A549 (cell line): ENCODE measurements around the gene ABI3BP. TPM values are rescaled to one million over a fixed set of nuclear protein-coding genes. Genes with fewer than 3 reads are reported as not detected.

ENCODE experiments used
- ATAC-seq, 2 experiments: fragments of 200-7000 bp in 1 of 2; fragments of >200 bp in 1 of 2; cut with Nextera tagmentation in 1 of 2; cut with Tn5 transposase in 1 of 2; 3 replicates each; pipeline versions ENCODE4 v1.8.0 to v1.9.1; 2018 to 2020; ENCODE audit warnings: mild to moderate bottlenecking in 1 of 2, moderate library complexity in 1 of 2
- CTCF ChIA-PET: fragments of 300-600 bp; sonication (Branson Sonifier 250); formaldehyde crosslinking; extraction: SDS; loops from one replicate; lab custom pipeline; 2021; ENCODE audit warnings: antibody characterized with exemption, inconsistent platforms; lab: Yijun Ruan, JAX
- POLR2A ChIA-PET: fragments of 350-600 bp; formaldehyde crosslinking; extraction: SDS; loops from one replicate; lab custom pipeline; 2021; ENCODE audit warnings: antibody characterized with exemption, inconsistent platforms; lab: Yijun Ruan, JAX
- DNase-seq, 2 experiments: peaks; one replicate each; pipeline versions ENCODE4 v3.0.0 to v3.0.0-alpha.2; 2011 to 2016; ENCODE audit warnings: low read depth in 1 of 2, low spot score in 1 of 2
- FAIRE-seq: peaks from 2 replicates; lab custom pipeline; 2011; peaks lifted over from hg19 to GRCh38; lab: Jason Lieb, UNC
- H3K27ac ChIP-seq, 2 experiments: fragments of >200 bp; sonication (Bioruptor Twin); formaldehyde crosslinking; 3 replicates each; pipeline ENCODE4 v1.5.1; 2016 to 2017
- H3K4me1 ChIP-seq: fragments of >200 bp; sonication (Bioruptor Twin); formaldehyde crosslinking; 3 replicates; pipeline ENCODE4 v1.6.1; 2016
- H3K4me2 ChIP-seq: fragments of >200 bp; sonication (Bioruptor Twin); formaldehyde crosslinking; 3 replicates; pipeline ENCODE4 v1.6.1; 2016
- H3K4me3 ChIP-seq: fragments of >200 bp; sonication (Bioruptor Twin); formaldehyde crosslinking; 3 replicates; pipeline ENCODE4 v1.5.1; 2016
- H3K9me3 ChIP-seq: fragments of >200 bp; sonication (Bioruptor Twin); formaldehyde crosslinking; 3 replicates; pipeline ENCODE4 v1.6.1; 2016
- CBX8 ChIP-seq: fragments of 200-600 bp; sonication (generic); IDR thresholded peaks from 2 replicates; pipeline ENCODE4 v1.6.1; 2016
- CEBPB ChIP-seq, 2 experiments: fragments of >200 bp in 1 of 2; sonication (Bioruptor Twin) in 1 of 2; formaldehyde crosslinking in 1 of 2; IDR thresholded peaks; 2 replicates each; pipeline ENCODE4 v1.6.1; 2012 to 2016
- CHD2 ChIP-seq: fragments of 150-350 bp; IDR thresholded peaks from 2 replicates; pipeline ENCODE4 v1.6.1; 2014; ENCODE audit warnings: low read length; ENCODE audit not compliant: partially characterized antibody
- EHMT2 ChIP-seq: fragments of 200-600 bp; sonication (generic); IDR thresholded peaks from 2 replicates; pipeline ENCODE4 v1.6.1; 2016; ENCODE audit warnings: antibody characterized with exemption, low read depth, mild to moderate bottlenecking, moderate library complexity
- ELK1 ChIP-seq: fragments of 150-350 bp; IDR thresholded peaks from 2 replicates; pipeline ENCODE4 v1.6.1; 2014; ENCODE audit warnings: low read depth, mild to moderate bottlenecking, low read length
- GATA3 ChIP-seq: IDR thresholded peaks from 2 replicates; pipeline ENCODE4 v1.6.1; 2012; ENCODE audit warnings: borderline replicate concordance
- HES2 ChIP-seq: fragments of >200 bp; sonication (Bioruptor Twin); formaldehyde crosslinking; IDR thresholded peaks from 2 replicates; pipeline ENCODE4 v1.6.1; 2016
- HEYL ChIP-seq: fragments of 250-450 bp; sonication (Bioruptor Pico); IDR thresholded peaks from 2 replicates; pipeline ENCODE4 v1.8.0; 2021; ENCODE audit warnings: mild to moderate bottlenecking, moderate library complexity
- HOXA7 ChIP-seq: fragments of 250-450 bp; sonication (Bioruptor Pico); IDR thresholded peaks from 2 replicates; pipeline ENCODE4 v1.5.0; 2020; ENCODE audit warnings: mild to moderate bottlenecking, moderate library complexity
- JUNB ChIP-seq: fragments of >200 bp; sonication (Bioruptor Twin); formaldehyde crosslinking; IDR thresholded peaks from 2 replicates; pipeline ENCODE4 v1.6.1; 2016
- MAFK ChIP-seq: fragments of 450-650 bp; IDR thresholded peaks from 2 replicates; pipeline ENCODE4 v1.6.1; 2014; ENCODE audit not compliant: partially characterized antibody
- MYC ChIP-seq: IDR thresholded peaks from 2 replicates; pipeline ENCODE4 v1.6.1; 2012; ENCODE audit warnings: mild to moderate bottlenecking, inconsistent platforms, low read length, improper control_type of control experiment, borderline replicate concordance
- NR3C1 ChIP-seq: fragments of >200 bp; sonication (Bioruptor Twin); formaldehyde crosslinking; IDR thresholded peaks from 3 replicates; pipeline ENCODE4 v1.6.1; 2017
- RARB ChIP-seq: fragments of 250-450 bp; sonication (Bioruptor Pico); IDR thresholded peaks from 2 replicates; pipeline ENCODE4 v1.8.0; 2021; ENCODE audit warnings: mild to moderate bottlenecking, moderate library complexity
- RCOR1 ChIP-seq: fragments of 150-350 bp; IDR thresholded peaks from 2 replicates; pipeline ENCODE4 v1.6.1; 2014; ENCODE audit warnings: antibody characterized with exemption, low read length, low read depth
- RFX5 ChIP-seq: fragments of 450-650 bp; IDR thresholded peaks from 2 replicates; pipeline ENCODE4 v1.7.1; 2014; ENCODE audit warnings: antibody characterized with exemption, mild to moderate bottlenecking, moderate library complexity
- RNF2 ChIP-seq: fragments of 200-600 bp; sonication (generic); IDR thresholded peaks from 2 replicates; pipeline ENCODE4 v1.6.1; 2016; ENCODE audit warnings: low read depth, mild to moderate bottlenecking, antibody characterized with exemption, moderate library complexity, borderline replicate concordance
- SREBF2 ChIP-seq: fragments of 450-650 bp; IDR thresholded peaks from 2 replicates; pipeline ENCODE4 v1.6.1; 2014; ENCODE audit warnings: mild to moderate bottlenecking, moderate library complexity
- TFCP2L1 ChIP-seq: fragments of 250-450 bp; sonication (Bioruptor Pico); IDR thresholded peaks from 2 replicates; pipeline ENCODE4 v1.5.0; 2021; ENCODE audit warnings: mild to moderate bottlenecking
- TP53 ChIP-seq: fragments of 250-450 bp; sonication (Bioruptor Pico); IDR thresholded peaks from 2 replicates; pipeline ENCODE4 v1.5.0; 2021; ENCODE audit warnings: mild to moderate bottlenecking, moderate library complexity
- ZFP36 ChIP-seq: fragments of 450-650 bp; IDR thresholded peaks from 2 replicates; pipeline ENCODE4 v1.6.1; 2014; ENCODE audit warnings: borderline replicate concordance; ENCODE audit not compliant: partially characterized antibody
- ZSCAN20 ChIP-seq: fragments of 250-450 bp; sonication (Bioruptor Pico); IDR thresholded peaks from 2 replicates; pipeline ENCODE4 v1.8.0; 2022; ENCODE audit warnings: mild to moderate bottlenecking, moderate library complexity
- WGBS: methylation state at CpG from one replicate; pipeline ENCODE4 v1.1.6; 2017; ENCODE audit errors: missing lambda C conversion rate; 5-methylcytosine and 5-hydroxymethylcytosine counted together
- polyA plus RNA-seq, 4 experiments: library from polyadenylated mRNA; depleted of rRNA in 3 of 4; stranded (reverse); fragments of >200 nt; fragmentation: RNase III in 1 of 4; extraction: RNeasy Plus Mini Kit Qiagen cat#74134 plus additional on column Dnase treatment in 1 of 4; gene quantifications; 2 replicates in 3 of 4; 3 replicates in 1 of 4; pipeline ENCODE4 v1.2.3, GENCODE V29; 2011 to 2017
- TF ChIP-seq, protein P1 (sequence below): fragments of >200 bp; sonication (Bioruptor Twin); formaldehyde crosslinking; IDR thresholded peaks from 3 replicates; pipeline ENCODE4 v1.5.1; 2016

Gene ABI3BP
- polyA plus RNA-seq, 2 of the 4 experiments (the other 2 are of a cell fraction) = 1.3 to 1.8 TPM

DNA sequence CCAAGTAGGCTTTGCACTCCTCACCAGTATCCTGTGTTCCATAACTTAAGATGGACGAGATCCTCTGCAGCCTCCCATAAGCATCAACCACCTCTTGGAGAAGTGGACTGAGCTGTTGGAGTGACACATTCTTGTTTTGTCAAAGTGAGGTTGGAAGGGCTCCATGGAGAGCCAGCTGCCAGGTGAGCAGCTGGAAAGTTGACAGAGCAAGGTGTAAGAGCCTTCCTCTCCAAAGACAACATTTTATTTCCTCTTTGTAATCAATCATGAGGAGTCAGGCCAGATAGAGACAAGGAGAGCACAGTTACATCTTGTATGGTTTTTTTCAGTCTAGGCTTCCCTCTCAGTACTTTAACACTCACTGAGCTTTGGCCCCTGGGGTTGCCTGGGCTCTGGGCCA, 5.1 kb downstream of the ABI3BP start:
- TF ChIP-seq SREBF2 (no peak), RFX5 (no peak), HEYL (CRISPR knock-in tag) (no peak), EHMT2 (no peak), ZSCAN20 (no peak), CBX8 (no peak), NR3C1 (no peak), JUNB (no peak)
- TF ChIP-seq, protein P1, sequence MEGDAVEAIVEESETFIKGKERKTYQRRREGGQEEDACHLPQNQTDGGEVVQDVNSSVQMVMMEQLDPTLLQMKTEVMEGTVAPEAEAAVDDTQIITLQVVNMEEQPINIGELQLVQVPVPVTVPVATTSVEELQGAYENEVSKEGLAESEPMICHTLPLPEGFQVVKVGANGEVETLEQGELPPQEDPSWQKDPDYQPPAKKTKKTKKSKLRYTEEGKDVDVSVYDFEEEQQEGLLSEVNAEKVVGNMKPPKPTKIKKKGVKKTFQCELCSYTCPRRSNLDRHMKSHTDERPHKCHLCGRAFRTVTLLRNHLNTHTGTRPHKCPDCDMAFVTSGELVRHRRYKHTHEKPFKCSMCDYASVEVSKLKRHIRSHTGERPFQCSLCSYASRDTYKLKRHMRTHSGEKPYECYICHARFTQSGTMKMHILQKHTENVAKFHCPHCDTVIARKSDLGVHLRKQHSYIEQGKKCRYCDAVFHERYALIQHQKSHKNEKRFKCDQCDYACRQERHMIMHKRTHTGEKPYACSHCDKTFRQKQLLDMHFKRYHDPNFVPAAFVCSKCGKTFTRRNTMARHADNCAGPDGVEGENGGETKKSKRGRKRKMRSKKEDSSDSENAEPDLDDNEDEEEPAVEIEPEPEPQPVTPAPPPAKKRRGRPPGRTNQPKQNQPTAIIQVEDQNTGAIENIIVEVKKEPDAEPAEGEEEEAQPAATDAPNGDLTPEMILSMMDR = no peak
- CTCF ChIA-PET = interaction anchor here (1.0 to 1.5 kb wide), 3 partner anchors 12 to 243 kb away, joined by 3 to 4 read pairs (median 3); no protein-coding TSS in a partner anchor
- DNase-seq (no peak), ATAC-seq (no peak), FAIRE-seq (no peak)
- POLR2A ChIA-PET = no interaction called here
- no peak overlapping the region for H3K4me2 ChIP-seq
- H3K4me3 ChIP-seq = no peak overlapping the region
- 47% methylated on average over 1 of the region's 1 CpG for WGBS
- H3K4me1 ChIP-seq = peaks cover 17% of the 10 kb centered on the region
- H3K9me3 ChIP-seq = no peaks in the 10 kb centered on the region
- no peak overlapping the region for H3K27ac ChIP-seq

DNA sequence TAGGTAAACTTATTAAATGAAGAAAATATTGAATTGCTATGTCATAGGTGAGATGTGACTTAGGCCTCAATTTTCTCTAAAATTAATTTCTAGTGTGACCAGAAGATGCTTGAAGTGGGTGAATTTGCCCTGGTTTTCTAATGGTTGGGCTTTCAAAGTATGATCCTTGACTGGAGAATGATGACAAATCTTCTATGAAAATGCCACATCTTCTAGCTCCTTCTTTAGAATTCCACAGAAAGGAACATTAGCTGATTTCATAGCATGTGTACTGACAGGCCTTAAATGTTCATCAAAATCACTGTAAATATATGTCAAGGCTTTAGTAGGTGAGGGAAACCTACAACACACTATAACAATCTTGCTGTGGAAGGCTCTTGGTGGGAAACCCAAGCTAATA, 8.9 kb downstream of the ABI3BP start:
- H3K4me2 ChIP-seq = no peak overlapping the region
- CTCF ChIA-PET = no interaction called here
- no peak overlapping the region for H3K4me3 ChIP-seq
- H3K4me1 ChIP-seq = no peaks in the 10 kb centered on the region
- H3K9me3 ChIP-seq = no peaks in the 10 kb centered on the region
- DNase-seq (no peak), FAIRE-seq (no peak), ATAC-seq (no peak)
- POLR2A ChIA-PET = no interaction called here
- H3K27ac ChIP-seq = no peak overlapping the region
- TF ChIP-seq TP53 (no peak), RARB (CRISPR knock-in tag) (no peak), CHD2 (no peak), GATA3 (no peak), MYC (no peak), ZSCAN20 (no peak), RFX5 (no peak), HEYL (CRISPR knock-in tag) (no peak), CEBPB (IDR thresholded peaks at IDR 0.05) (no peak), MAFK (no peak), HES2 (no peak), ZFP36 (no peak), ELK1 (no peak), TFCP2L1 (no peak), RCOR1 (no peak), HOXA7 (CRISPR knock-in tag) (no peak), RNF2 (no peak)
- TF ChIP-seq, protein P1 = no peak
- TF ChIP-seq, all 56 proteins: peak for 0
